ENCODE data around the gene GAS2L2.
"Not testable (repeated sequence)": the region's sequence is repeated elsewhere in the genome, so short reads cannot be mapped to it uniquely, and the experiment has no call there.

The GAS2L2 gene

DNA sequence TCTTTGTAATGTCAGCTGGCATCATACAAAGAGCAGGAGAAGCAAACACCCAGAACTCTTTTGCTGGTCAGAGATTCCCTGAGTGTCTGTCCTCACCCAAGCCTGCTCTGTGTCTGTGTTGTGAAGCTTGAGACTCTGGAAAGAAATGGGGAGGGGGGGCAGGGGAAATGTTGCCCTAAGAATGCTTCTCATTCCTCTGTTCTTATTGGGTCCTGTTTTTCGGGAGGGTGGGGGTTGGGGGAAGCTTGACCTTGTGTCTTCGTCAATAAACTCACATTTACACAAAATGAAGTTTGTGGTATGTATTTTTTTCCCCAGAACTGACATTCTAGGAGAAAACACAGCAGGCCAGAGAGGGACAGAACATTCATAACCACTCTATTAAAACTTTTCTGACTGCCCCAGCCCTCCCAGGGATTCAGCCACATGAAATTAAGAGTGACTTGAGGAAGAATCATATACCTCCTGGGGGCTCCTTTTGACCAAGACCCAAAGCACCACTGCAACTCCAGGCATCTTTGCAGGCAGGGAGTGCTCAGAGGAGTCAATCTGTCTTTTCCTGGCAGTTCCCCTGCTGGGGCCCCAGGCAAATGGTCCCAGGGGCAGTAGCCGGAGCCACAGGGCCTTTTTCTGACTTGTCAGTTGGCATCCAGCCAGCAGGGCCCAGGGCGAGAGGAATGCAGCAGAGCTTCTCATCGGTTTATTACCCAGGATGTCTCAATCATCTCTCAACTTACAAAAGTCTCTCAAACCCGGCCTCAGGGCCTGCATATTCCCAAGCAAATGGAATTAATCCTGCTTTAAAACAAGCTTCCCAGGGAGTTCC is 26.7 kb downstream of the GAS2L2 start:
- no peak for DNase-seq

GRCh38 chr17:35725802-35726126 is 27.3 kb downstream of the GAS2L2 start:
- DNase-seq = no peak

DNA sequence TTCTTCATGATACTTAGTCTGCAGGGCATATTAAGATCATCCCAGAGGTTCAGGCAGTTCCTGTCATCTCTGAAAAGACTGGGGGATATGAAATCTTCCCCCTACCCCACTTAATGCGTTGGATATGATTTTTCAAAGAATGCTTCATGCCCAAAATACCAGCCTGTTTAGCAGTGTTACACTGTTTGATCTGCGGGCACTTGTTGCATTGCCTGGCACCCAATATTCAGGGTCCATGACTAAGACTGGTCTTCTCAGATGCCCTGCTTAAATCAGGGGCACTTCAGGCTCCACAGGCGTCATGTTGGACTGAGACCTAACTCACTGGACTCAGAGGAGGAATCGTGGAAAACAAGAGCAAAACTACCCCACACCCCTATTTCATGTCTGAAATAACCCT is 28.0 kb downstream of the GAS2L2 start:
- no peak for DNase-seq

GRCh38 chr17:35723735-35724134 is 29.3 kb downstream of the GAS2L2 start:
- no peak for DNase-seq

- DNase-seq = no peak
These were observed 35.6 kb downstream of the GAS2L2 start for GRCh38 chr17:35717475-35717874.

DNA sequence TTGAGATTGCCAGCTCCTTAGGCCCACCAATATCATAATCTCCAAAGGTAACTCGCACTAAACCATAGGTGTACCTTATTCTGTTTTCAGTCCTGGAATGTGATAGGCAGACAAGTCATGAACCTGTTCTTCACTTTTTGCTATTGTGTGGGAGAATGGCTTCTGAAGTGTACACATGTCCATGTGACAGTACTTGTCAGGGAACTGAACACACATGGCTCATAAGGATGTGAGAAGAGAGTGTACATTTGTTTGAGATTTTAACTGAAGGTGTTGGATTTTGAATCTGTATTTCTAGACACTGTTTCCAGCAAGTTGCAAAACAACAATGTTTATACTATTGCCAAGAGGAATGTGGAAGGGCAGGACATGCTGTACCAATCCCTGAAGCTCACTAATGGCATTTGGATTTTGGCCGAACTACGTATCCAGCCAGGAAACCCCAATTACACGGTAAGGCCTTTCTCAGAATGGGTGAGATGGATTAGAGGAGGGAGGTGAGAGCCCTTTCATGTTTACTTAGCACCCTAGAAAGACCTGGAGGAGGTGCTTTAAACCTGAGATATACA is 36.1 kb downstream of the GAS2L2 start:
- no peak for DNase-seq

DNA sequence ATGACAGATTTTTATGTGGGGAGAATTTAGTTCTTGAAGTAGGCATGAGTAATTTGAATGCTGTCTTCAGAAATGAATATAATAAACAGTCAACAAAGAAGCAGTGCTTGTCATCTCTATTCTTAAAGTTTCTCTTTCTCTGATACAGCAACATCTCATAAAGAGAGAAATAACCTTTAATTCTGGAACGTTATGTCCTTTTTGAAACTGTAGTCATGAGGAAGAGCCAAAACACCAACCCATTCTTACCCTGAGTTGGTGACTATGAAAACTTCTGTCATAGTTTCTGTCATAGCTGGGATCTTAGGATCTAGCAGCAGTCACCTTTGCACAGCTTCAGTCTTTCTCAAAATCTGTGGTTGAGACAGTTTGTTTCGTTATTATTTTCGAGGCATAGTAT is 36.9 kb downstream of the GAS2L2 start:
- DNase-seq = no peak

GRCh38 chr17:35715416-35715815 is 37.6 kb downstream of the GAS2L2 start:
- no peak for DNase-seq

DNA sequence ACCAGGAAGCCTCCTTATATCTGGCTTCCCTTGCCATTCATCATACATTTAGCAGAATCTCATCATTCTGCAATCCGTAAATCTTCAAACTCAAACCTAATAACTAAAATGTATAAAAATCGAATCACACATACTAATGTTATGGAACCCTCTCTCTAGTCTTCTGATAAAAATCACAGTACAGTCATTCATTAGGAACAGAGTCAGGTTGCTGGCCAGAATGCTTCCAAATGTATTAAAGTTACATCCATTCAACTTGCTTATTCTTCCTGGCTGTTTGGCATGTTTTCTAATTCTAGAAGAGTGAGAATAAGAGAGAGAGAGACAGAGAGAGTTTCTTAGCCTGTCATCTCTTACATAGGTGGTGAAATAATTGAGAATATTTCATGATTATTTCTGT is 38.1 kb downstream of the GAS2L2 start:
- DNase-seq = no peak

- no peak for DNase-seq
These were observed 39.8 kb downstream of the GAS2L2 start for GRCh38 chr17:35713069-35713728.

DNA sequence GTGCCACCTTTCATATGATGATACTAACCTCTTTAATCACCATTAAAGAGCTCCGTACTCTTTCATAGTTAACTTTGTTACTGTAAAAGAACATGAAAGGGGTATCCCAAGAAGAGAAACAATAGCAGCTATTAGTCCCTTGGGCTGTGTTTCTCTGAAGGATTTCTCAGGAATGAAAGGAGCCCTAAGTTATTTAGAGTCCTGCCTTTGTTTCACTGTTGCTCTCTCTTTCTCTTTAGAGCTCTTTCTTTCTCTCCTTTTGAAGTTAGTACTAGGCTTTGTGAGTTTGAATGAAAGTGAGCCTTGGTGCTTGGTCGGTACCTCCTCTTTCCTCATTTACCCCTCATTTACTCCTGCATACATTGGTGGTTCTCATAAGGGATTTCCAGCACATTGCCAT is 42.1 kb downstream of the GAS2L2 start:
- DNase-seq = no peak

- DNase-seq = no peak
These were observed 43.2 kb downstream of the GAS2L2 start for GRCh38 chr17:35709874-35710273.

GRCh38 chr17:35708951-35709350 is 44.1 kb downstream of the GAS2L2 start:
- no peak for DNase-seq

GRCh38 chr17:35708149-35708548 is 44.9 kb downstream of the GAS2L2 start:
- DNase-seq = no peak

GRCh38 chr17:35705705-35706104 is 47.3 kb downstream of the GAS2L2 start:
- DNase-seq = no peak

DNA sequence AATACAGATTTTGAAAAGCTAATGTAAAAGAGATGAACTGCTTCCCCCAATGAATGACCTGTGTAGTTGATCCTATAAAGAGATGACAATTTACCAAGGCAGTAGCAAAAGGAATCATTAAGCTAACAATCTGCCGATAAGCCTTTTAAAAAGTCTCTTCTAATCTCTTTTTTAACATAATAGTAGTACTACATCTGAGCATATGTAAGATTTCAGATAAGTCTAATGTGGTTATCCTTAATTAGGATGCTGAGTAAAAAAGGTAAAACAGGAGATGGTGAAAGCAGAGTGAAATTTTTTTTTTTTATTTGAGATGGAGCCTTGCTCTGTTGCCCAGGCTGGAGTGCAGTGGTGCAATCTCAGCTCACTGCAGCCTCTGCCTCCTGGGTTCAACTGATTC is 47.8 kb downstream of the GAS2L2 start:
- no peak for DNase-seq

GRCh38 chr17:35703308-35703707 is 49.7 kb downstream of the GAS2L2 start:
- not testable (repeated sequence) for DNase-seq

DNA sequence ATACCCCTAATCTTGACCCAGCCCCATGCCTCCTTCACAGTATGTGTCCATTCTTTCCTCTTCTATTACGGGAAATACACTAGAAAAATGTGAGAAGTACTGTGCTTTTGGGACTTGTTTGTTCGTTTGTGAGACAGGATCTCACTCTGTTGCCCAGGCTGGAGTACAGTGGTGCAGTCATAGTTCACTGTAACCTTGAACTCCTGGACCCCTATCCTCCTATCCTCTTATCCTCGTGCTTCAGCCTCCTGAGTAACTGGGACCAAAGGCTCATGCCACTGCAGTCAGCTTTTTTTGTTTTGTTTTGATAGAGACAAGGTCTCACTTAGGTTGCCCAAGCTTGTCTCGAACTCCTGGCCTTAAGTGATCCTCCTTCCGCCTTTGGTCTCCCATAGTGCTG is 51.5 kb downstream of the GAS2L2 start:
- no peak for DNase-seq

- DNase-seq = no peak
These were observed 52.9 kb downstream of the GAS2L2 start for GRCh38 chr17:35700150-35700549.

GRCh38 chr17:35698800-35699199 is 54.2 kb downstream of the GAS2L2 start:
- no peak for DNase-seq

- DNase-seq = no peak
These were observed 57.4 kb downstream of the GAS2L2 start for GRCh38 chr17:35695613-35696012.

- DNase-seq = no peak
These were observed 58.1 kb downstream of the GAS2L2 start for GRCh38 chr17:35694906-35695305.

Measured in CD4-positive, alpha-beta T cell treated with Interleukin-4 for 1 hour (primary cell).